DMS79 (cell line): ENCODE measurements around the gene GET4.
"Not testable (repeated sequence)": the region's sequence is repeated elsewhere in the genome, so short reads cannot be mapped to it uniquely, and the experiment has no call there.

ENCODE experiments used
- DNase-seq: peaks from one replicate; lab custom pipeline; 2025; lab: John Stamatoyannopoulos, UW

The GET4 gene

GRCh38 chr7:871900-872537 is 4.3 kb upstream of the GET4 start:
- DNase-seq, result no peak

GRCh38 chr7:872685-873084 is 3.7 kb upstream of the GET4 start:
- not testable (repeated sequence) for DNase-seq

GRCh38 chr7:873367-874002 is 2.9 kb upstream of the GET4 start:
- peak; percentile 28 for DNase-seq

GRCh38 chr7:874031-874749 is 2.2 kb upstream of the GET4 start:
- DNase-seq, result no peak

GRCh38 chr7:875051-875450 is 1.3 kb upstream of the GET4 start:
- DNase-seq, result no peak

- no peak for DNase-seq
Observed at GRCh38 chr7:875476-876076, 778 bp upstream of the GET4 start.

GRCh38 chr7:876972-877311 is 588 bp downstream of the GET4 start:
- DNase-seq, result no peak

GRCh38 chr7:877312-878232 is 1.2 kb downstream of the GET4 start:
- DNase-seq, result no peak

GRCh38 chr7:879093-879492 is 2.7 kb downstream of the GET4 start:
- DNase-seq, result no peak

- DNase-seq, result no peak
Observed at GRCh38 chr7:879706-880105, 3.4 kb downstream of the GET4 start.

GRCh38 chr7:880450-880849 is 4.1 kb downstream of the GET4 start:
- DNase-seq, result no peak

- no peak for DNase-seq
Observed at GRCh38 chr7:881441-882234, 5.3 kb downstream of the GET4 start.

GRCh38 chr7:882336-883035 is 6.1 kb downstream of the GET4 start:
- DNase-seq, result no peak

- no peak for DNase-seq
Observed at GRCh38 chr7:883055-884021, 7.0 kb downstream of the GET4 start.

- DNase-seq, result no peak
Observed at GRCh38 chr7:884191-885003, 8.0 kb downstream of the GET4 start.

GRCh38 chr7:885261-885892 is 9.0 kb downstream of the GET4 start:
- no peak for DNase-seq

GRCh38 chr7:885893-886625 is 9.7 kb downstream of the GET4 start:
- no peak for DNase-seq
